Sigmoid colon (tissue), 3 donors: ENCODE measurements around the gene NFX1.

ENCODE experiments used
- POLR2A ChIP-seq, 2 donors: fragments of 450-650 bp; IDR thresholded peaks; one replicate each; pipeline ENCODE4 v1.6.1; 2016; ENCODE audit warnings: antibody characterized with exemption in 2 of 2, mild to moderate bottlenecking in 2 of 2, moderate library complexity in 2 of 2
- TF ChIP-seq, protein P1 (sequence below), 4 experiments: fragments of 450-650 bp in 3 of 4; fragments of 200-600 bp in 1 of 4; IDR thresholded peaks; one replicate each; pipeline ENCODE4 v1.5.1; 2016 to 2019; ENCODE audit warnings: antibody characterized with exemption in 4 of 4, mild to moderate bottlenecking in 3 of 4, moderate library complexity in 2 of 4

DNA sequence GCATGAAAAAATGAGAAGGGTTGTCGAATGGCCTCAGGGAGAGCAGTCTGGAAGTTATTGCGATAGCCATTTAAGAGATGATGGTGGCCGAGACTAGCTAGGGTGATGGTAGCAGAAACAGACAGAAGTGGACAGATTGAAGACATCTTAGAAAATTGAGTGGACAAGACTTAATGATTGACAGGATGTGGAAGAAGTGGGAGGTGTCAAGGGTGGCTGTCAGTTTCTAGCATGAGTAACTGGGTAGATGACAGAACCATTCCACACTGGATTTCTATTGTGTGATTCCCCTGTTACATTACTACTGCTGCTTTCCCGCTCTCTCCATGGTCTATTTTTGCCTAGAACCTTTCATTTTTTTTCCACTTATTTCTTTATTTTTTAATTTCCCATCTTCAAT, 12.8 kb upstream of the NFX1 start:
- TF ChIP-seq, protein P1, sequence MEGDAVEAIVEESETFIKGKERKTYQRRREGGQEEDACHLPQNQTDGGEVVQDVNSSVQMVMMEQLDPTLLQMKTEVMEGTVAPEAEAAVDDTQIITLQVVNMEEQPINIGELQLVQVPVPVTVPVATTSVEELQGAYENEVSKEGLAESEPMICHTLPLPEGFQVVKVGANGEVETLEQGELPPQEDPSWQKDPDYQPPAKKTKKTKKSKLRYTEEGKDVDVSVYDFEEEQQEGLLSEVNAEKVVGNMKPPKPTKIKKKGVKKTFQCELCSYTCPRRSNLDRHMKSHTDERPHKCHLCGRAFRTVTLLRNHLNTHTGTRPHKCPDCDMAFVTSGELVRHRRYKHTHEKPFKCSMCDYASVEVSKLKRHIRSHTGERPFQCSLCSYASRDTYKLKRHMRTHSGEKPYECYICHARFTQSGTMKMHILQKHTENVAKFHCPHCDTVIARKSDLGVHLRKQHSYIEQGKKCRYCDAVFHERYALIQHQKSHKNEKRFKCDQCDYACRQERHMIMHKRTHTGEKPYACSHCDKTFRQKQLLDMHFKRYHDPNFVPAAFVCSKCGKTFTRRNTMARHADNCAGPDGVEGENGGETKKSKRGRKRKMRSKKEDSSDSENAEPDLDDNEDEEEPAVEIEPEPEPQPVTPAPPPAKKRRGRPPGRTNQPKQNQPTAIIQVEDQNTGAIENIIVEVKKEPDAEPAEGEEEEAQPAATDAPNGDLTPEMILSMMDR (IDR thresholded peaks at IDR 0.05) = no peak
- TF ChIP-seq POLR2A (IDR thresholded peaks at IDR 0.05) = no peak
